Activated gamma-delta T cell treated with Interleukin-2 at 50 U/mL for 16 hours (primary cell): Measurements from ENCODE around the gene METTL23.
A peak's percentile ranks its signal among the peaks of the same experiment; 100 is the strongest.

Experiments
- DNase-seq: peaks from one replicate; pipeline ENCODE4 v3.0.0-alpha.2; 2020

Gene METTL23, protein sequence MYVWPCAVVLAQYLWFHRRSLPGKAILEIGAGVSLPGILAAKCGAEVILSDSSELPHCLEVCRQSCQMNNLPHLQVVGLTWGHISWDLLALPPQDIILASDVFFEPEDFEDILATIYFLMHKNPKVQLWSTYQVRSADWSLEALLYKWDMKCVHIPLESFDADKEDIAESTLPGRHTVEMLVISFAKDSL

DNA sequence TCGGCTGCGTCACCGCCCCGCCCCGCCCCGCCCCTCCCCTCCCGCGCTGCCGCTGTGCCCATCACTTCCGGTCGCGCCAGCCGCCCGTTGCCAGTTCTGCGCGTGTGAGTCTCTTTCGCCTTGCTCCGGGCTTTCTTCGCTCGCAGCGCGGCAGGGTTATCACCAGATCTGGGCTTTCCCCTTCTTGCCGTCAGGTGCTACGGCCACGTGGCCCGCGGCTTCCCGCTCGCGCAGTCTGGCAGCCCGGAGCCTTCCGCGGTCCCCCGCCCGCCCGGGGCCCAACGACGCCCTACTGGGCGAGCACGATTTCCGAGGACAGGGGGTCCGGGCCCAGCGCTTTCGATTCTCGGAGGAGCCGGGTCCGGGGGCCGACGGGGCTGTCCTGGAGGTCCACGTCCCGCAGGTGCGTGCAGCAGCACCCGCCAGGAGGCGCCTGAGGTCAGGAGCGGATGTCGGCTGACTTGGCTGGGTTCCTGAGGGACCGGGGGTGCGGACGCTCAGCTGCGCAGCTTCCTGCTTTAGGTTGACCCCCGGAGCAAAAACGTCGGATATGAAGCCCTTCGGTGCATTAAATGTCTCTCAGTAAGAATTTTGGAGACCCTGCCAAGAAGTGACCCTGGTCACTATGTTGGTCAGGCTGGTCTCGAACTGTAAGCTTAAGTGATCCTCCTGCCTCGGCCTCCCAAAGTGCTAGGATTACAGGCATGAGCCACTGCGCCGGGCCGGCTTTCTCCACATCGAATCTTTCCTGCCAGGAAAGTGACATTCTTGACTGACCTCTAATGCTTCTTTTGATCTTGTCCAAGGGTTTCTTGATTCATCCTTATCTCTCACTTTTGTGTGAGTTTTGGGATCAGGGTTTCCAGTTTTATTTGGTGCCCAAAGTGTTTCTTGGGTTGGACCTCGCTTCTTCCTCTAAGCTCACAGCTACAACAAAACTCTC lies at the start of gene METTL23:
METTL23 (plus strand) TSS at position 64 of the 943 bp plus-strand sequence. CDS start 2,872 bp downstream, outside the sequence.
- DNase-seq: peak; percentile 80

DNA sequence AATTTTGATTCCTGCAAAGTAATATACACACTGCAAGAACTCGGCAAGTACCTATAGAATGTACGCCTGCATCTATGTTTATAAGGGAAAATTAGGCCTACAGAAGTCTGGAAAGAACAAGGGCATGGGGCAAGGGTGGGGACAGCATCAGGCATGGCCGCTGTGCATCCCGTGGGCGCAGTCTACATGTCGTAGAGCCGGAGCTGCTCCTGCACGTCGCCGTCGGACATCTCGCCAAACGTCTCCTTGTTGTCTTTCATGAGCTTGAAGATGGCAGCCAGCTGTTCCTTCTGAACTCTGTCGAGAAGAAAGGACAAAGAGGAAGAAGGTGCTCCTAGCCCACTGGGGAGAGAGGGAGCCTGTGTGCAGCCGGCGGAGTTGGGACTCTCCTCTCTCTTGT lies 49.2 kb upstream of the METTL23 start:
- no peak for DNase-seq

DNA sequence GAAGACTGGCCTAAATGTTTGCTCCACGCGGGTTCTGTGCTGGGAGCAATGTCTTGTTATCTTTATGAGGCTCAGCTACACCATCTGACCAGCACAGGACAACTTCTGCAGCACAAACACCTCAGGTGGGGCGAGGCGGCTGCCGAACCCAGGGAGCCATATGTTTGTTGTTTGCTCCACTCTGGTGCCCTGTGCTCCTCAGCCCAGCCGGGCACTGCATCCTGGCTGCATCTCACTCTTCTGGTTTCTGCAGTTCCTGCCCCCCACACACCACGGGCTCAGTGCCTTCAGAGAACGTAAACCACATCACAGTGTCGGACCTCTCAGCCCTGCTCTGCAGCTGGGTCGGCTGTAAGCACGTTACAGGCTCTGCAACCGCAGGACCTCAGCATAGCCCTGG lies 48.3 kb upstream of the METTL23 start:
- DNase-seq: peak; percentile 68

DNA sequence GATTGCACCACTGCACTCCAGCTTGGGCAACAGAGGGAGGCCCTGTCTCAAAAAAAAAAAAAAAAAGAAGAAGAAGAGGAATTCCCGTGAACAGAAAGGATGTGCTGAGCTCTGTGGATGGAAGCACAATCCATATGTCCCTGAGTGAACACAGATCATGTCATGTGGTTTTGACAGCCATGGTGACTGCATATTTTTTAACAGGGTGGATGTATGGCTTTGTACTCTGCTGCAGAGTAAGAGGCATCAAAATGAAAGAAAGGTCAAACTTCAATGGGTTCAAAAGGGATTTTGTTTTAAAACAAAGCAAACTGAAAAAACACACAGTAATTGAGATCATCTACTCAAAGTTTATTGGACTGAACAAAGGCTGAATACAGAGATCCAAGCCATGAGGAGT lies 47.4 kb upstream of the METTL23 start:
- no peak for DNase-seq

DNA sequence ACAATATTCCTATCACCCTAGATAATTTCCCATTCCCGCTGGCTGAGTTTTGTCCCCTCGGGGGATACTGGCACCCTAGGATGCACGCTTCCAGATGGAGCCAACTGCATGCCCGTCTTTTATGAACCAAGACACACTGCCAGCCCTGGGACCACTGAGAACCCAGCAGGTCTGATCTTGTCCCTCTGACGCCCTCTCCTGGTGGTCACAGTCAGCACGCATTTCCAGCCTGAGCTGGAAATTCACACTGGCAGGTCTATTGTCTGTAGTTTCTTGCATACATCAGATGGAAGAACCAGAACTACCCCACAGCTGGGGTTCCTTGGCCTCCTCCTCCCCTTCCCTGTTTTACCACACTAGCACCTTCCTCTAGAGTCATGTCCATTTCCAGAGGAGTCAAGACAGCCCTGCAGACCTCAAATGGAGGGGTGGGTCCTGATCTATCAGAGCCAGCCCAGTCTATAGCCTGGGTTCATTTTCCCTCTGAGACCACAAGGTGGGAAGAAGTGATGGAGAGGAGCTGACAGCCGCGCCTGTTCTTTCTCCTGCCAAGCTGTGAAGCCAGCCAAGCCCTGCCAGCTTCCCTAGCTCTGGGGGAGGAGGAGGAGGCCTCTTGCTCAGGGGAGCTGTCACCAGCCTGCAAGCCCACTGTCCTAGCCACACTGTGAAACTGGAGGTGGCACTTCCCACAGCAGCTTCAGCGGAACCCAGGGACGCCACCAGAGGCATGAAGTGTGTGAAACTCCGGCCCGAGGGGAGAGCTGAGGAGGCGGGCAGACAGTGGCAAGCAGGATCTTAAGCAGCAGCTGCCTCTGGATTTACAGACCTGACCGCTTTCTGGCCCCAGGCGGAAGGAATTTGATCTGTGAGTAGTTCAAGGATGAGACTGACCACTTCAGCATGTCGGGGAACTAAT lies 45.2 kb upstream of the METTL23 start:
- peak; percentile 75 for DNase-seq

DNA sequence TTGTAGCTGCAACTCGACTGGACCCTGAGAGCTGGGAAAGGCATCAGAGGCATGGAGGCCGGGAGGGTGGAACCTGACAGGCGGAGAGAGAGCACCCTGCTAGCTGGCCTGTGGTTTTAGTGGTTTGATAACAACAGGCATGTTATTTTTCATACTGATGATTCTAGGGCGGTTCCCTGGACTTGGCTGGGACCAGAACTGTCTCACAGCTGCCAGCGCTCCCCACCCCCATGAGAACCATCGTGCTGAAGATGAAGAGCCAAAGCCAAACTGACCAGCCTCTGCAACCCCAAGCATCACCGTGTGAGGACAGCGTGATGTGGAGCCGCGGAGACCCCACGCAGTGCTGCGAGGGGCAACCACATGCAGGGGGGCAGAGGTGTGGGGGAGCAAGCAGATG lies 44.3 kb upstream of the METTL23 start:
- DNase-seq: no peak

DNA sequence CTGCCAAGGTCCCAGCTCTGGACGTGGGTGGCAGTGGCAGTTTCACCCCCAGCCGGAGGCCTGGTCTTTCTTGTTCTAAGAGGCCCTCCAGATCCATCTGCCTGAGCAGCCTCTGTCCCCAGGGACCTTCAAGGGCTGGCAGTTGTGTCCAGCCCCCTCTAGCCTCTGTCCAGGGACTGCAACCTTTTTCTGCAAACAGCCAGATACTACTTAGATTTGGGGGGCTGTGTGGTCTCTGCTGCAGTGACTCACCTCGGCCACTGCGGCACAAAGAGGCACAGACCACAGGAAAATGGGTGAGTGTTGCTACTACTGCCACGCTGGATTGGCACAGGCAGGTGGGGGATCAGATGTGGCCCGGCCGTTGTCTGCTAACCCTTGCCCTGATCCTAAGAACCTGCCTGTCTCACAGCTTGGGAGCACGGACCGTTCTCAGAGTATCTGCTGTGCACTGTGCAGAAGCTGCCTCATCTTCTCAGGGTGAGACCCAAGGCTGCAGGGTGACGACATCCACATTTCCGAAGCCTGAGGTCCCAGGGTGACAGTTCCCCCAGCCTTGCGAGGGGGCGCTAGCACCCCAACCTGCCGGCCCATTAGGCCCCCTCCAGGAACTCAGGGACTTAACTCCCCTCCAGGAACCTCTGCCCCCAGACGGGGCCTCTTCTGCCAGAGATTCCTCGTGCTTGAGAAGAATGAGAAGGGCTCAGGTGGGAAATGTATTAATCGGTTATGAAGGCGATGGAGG lies 43.5 kb upstream of the METTL23 start:
- no peak for DNase-seq

DNA sequence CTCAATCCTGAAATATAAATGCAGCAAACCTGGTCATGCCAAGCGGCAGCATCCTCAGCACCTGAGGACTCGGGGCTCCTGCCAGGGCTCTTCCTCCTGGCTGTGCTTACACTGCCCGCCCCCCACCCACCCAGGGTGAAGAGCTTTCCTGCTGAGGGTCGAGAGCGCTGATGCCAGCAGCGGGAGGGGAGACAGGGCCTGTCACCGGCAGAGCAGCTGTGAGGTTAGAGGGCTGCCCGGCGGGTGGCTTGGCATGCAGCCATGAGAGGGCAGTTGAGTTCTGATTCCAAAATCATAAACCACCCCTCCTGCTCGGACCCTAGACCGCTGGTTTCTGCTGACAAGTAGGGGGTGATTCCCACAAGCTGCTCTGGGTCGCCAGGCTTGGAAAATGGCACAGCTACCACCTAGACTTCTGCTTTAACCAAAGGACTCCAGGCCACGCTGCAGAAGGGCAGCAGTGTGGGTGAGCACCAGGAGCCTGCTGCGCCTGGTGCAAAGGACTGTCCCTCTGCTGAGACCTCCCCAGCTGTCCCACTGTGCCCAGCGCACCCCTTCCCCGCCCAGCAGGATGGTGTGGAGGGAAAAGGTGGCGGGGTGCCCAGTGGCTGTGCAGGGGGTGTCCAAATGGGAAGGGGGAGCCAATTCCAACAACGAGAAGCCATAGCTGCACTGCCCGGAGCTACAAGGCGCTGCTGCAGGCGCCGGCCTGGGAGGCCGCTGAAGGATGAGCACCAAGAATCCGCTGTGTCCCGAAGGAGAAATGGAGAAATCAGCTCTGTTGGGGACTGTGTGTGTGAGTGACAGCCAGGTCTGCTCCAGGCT lies 42.5 kb upstream of the METTL23 start:
- no peak for DNase-seq

DNA sequence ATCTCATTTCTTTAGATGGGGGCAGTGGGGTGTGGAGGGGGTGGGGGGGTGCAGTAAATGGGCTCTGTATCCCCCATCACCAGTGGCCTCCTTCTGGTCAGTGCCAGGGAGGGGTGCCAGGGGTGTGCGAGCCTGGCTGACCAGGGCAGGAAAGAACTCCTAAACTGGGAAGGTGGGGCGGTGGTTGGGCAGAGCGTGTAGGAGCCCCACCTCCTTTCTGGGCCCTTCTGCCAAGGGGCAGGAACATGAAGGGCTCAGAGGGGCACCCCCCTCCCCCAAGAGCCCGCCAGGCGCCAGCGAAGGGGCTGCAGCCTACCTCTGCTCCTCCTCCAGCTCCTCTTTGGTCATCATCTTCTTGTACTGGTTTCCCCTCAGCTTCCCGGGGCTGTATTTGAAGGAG lies 41.9 kb upstream of the METTL23 start:
- no peak for DNase-seq

DNA sequence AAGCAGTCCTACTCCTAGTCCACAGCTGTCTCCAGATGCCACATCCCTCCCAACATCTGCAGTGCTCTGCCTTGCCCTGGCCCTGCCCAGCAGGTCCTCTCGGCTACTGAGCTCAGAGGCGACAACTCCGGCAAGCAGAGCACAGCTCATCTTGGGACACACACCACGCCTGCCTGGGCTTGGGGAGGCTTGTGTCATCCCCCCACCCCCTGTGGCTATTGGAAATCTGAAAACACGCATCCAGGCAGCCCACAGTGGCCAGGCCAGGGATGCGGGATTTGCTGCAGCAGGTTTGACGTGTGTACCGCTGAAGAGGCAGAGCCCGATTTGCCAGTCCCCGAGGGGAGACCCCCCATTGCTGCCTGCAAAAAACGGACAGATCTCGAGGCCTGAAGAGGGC lies 41.3 kb upstream of the METTL23 start:
- DNase-seq: no peak

DNA sequence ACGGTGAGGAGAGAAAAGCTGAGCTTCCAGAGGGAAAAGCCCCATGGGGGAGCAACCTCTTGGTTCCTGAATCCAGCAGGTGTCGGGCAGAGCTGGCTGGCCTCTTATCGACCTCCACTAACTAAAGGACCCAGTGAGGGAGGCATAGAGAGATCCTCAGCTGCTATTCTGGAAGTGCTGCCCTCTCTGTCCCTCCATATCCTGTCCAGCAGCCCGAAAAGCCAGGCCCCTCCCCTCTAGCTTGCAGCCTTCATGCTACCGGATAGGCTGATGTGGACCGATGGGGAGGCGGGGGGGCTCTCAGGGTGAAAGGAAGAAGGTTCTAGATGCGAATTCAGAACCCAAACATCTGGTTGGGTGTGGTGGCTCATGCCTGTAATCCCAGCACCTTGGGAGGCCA lies 40.8 kb upstream of the METTL23 start:
- no peak for DNase-seq

DNA sequence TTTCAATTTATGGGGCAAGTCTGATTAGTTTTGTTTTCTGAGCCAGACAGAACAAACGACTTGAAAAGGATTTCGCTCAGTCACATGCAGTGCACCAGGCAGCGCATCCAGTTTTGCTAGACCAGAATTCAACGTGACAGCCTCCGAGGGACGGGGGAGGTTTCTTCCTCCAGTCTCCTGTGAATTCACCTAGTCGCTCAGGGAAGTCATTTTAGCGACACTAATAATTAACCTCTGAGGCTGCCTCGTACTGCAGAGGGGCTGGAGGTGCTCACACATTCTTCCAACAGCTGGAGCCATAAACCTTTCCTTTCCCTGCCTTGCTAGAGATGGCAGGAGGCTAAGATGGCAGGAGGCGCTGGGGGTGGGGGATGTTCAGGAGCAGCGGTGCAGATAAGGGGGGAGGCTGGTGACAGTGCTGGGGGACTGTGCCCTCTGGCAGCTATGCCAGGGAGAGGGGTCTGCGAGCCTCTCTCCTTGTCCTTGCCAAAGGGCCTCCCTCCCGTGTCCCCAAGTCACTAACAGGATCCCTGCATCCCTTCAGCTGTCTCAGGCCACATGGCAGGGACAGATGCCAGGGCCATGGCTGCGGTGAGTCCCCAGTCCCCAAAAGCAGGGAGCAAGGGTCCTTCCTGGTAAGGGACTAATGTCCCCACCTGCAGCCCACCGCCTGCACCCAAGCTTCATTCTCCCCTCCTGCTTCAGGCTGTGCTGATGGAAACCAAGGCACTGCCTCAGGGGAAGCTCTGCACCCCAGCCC lies 39.9 kb upstream of the METTL23 start:
- no peak for DNase-seq

DNA sequence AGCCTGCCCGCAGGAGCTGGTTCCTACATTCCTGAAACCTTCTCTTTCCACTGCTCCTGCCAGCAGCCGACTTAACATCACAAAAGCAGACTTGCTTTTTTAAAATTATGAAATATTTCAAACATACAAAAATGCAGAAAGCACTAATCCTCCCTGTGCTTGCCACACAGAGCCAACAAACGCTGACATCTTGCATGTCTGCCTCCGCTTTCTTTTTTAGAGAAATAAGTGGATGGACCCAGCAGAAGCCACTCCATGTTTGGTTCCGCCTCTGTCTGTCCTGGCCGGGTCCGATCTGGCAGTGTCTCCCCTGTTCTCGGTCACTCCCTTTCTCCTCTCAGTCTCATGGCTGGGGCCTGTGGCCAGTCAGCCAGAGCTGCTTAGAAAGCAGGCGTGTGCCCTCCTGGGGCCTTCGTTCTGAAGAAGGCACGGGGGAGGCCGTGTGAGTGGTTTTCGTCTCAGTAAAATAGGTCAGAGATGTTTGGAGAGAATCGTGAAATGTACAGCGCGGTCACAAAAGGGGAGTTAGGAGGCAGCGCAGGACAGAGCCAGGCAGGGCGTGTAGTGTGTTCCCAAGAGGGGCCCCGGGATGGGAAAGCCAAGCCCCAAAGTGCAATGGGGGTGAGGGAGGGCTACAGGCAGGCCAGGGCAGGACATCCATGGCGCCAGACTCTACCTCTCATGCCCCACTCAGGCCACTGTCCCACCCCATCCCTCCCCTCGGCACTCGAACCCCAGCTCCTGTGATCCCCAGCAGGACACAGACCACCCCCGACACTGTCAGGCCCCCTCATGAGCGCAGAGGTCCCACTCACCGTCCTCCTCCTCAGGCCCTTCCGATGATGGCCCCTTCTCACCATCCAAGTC lies 39.1 kb upstream of the METTL23 start:
- no peak for DNase-seq

DNA sequence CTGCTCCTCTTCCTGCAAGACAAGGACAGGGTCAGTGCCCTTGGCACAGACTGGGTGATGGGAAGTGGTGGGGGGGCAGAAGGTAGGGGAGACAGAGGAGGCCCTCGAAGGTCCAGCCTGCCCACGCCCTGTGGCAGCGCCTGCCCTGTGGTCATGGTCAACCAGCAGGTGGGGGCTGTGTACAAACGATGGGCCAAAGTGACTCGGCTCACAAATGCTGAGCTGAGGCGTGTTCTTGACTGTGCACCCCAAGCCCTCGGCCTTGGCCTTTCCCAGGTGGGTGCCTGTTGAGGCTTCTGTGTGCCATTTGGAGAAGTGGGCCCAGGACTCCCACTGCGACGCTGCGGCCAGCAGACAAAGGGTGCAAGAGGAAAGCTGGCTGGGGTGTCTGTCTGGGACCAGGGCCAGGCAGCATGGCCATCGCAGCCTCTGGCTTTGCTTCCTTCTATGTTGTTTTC lies 38.4 kb upstream of the METTL23 start:
- DNase-seq: no peak

DNA sequence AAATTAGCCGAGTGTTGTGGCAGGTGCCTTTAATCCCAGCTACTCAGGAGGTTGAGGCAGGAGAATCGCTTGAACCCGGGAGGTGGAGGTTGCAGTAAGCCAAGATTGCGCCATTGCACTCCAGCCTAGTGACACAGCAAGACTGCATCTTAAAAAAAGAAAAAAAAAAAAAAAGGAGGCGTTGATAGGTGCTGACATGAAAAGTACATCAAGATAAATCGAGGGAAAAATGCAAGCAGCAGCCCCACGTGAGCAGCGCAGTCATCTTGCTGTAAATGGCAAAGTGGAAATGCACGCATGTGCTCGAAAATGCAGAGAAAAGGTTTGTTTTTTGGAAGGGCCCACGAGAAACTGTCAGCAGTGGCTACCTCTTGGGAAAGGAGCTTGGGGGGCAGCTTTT lies 36.8 kb upstream of the METTL23 start:
- no peak for DNase-seq

DNA sequence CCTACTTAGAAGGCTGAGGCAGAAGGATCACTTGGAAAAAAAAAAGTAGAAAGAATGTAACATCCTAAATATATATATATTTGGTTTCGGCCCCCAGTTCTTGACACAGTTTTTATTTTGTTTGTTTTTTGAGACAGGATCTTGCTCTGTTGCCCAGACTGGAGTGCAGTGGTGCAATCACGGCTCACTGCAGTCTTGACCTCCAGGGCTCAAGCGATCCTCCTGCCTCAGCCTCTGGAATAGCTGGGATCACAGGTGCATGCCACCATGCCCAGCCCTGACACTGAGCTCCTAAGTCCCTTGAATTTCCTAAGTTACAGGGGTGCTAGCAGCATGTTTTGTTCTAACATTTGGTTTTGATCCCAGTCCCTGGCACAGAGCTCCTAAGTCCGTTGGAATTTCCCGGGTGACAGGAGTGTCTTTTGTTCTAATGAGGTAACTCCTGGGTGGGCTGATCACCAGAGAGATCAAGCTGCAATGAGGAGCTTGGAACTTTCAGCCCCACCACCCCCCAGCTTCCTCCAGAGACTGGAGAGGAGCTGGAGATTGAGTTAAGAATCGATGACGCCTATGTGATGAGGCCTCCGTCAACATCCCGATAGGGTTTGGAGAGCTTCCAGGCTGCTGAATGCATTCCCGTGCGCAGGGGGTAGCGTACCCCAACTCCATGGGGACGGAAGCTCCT lies 35.9 kb upstream of the METTL23 start:
- DNase-seq: no peak

DNA sequence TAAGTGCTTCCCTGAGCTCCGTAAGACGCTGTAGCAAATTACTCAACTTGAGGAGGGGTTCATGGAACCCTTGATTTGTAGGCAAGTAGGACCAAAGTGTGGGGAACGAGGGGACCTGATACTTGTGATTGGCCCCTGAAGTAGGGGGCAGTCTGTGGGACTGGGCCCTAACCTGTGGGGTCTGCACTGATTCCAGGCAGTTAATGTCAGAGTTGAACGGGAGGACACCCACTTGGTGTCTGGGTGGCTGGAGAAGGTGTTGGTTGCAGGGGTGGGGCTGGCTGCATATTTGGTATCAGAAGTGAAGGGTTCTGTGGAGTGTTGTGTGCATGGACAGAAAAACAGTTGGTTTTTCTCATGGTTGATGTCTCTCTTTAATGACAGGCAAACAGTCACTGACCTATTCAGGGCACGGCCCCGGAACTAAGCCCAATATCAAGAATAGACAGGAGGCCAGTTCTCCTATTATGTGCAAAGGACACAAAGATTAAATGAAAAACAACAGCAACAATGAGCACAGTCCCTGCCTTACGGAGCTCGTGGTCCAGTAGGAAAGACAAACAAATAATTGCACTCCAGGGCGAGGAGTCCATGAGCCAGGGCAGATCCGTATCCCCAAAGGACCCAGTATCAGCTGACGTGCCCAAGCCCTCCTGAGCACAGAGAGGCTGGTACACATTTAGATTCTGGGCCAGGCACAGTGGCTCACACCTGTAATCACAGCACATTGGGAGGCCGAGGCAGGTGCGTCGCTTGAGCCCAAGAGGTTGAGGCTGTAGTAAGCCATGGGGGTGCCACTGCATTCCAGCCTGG lies 35.1 kb upstream of the METTL23 start:
- no peak for DNase-seq
